GM12878 (cell line): ENCODE results near the gene TP73. TPM values are rescaled to one million over a fixed set of nuclear protein-coding genes. Genes with fewer than 3 reads are reported as not detected.

Source experiments
- ATAC-seq: fragments of 200-7000 bp; cut with Tn5 transposase; 3 replicates; pipeline ENCODE4 v1.9.1; 2020; ENCODE audit warnings: mild to moderate bottlenecking, moderate library complexity
- BruUV-seq: library from RNA; stranded (reverse); fragments of 400-500 nt; replicated peaks from 2 replicates; lab custom pipeline; 2021; lab: Mats Ljungman, UMichigan
- CTCF ChIA-PET: fragments of 300-600 bp; sonication (Branson Sonifier 250); formaldehyde crosslinking; extraction: SDS; loops from one replicate; lab custom pipeline; 2021; ENCODE audit warnings: inconsistent platforms; lab: Yijun Ruan, JAX
- POLR2A ChIA-PET: fragments of 350-600 bp; formaldehyde crosslinking; extraction: SDS; loops from one replicate; lab custom pipeline; 2021; ENCODE audit warnings: inconsistent platforms; lab: Charles Lee
- RAD21 ChIA-PET: fragments of 300-600 bp; sonication (Branson Sonifier 250); formaldehyde crosslinking; loops from one replicate; lab custom pipeline; 2023; ENCODE audit warnings: antibody characterized with exemption; ENCODE audit not compliant: unreplicated experiment; lab: Charles Lee
- SMC1A ChIA-PET: fragments of 300-600 bp; sonication (Branson Sonifier 250); formaldehyde crosslinking; loops from one replicate; lab custom pipeline; 2023; ENCODE audit not compliant: unreplicated experiment, uncharacterized antibody; lab: Charles Lee
- DNase-seq: peaks from one replicate; pipeline ENCODE4 v3.0.0-alpha.2; 2011; ENCODE audit warnings: low read depth, low spot score
- FAIRE-seq: peaks from 3 replicates; lab custom pipeline; 2011; peaks lifted over from hg19 to GRCh38; lab: Jason Lieb, UNC
- H2AFZ ChIP-seq: 2 replicates; pipeline ENCODE4 v1.6.0; 2011; ENCODE audit warnings: low read depth, low read length, control low read depth; ENCODE audit not compliant: control insufficient read depth
- H3K27ac ChIP-seq: 2 replicates; pipeline ENCODE4 v1.5.1; 2011; ENCODE audit warnings: control low read depth; ENCODE audit not compliant: control insufficient read depth, insufficient read depth
- H3K27me3 ChIP-seq, 2 experiments: replicated peaks in 1 of 2; 2 replicates each; pipeline versions ENCODE4 v1.6.0 to v1.6.1; 2011; ENCODE audit warnings: low read length in 1 of 2; ENCODE audit not compliant: control insufficient read depth in 2 of 2, insufficient read depth in 2 of 2
- H3K36me3 ChIP-seq, 2 experiments: 2 replicates each; pipeline ENCODE4 v1.5.1; 2011; ENCODE audit warnings: low read length in 1 of 2; ENCODE audit not compliant: control insufficient read depth in 2 of 2, insufficient read depth in 2 of 2
- H3K4me1 ChIP-seq: 2 replicates; pipeline ENCODE4 v1.6.1; 2011; ENCODE audit warnings: mild to moderate bottlenecking, low read length, moderate library complexity, mixed read lengths; ENCODE audit not compliant: control insufficient read depth, insufficient read depth
- H3K4me2 ChIP-seq: 2 replicates; pipeline ENCODE4 v1.6.0; 2011; ENCODE audit warnings: control low read depth; ENCODE audit not compliant: control insufficient read depth, insufficient read depth
- H3K4me3 ChIP-seq: fragments of 200-600 bp; sonication (generic); 2 replicates; pipeline ENCODE4 v1.5.1; 2016
- H3K79me2 ChIP-seq: 2 replicates; pipeline ENCODE4 v1.6.0; 2011; ENCODE audit warnings: low read length; ENCODE audit not compliant: control insufficient read depth, insufficient read depth
- H3K9ac ChIP-seq: 2 replicates; pipeline ENCODE4 v1.8.0; 2011; ENCODE audit warnings: low read length, control low read depth, mixed read lengths; ENCODE audit not compliant: control insufficient read depth, insufficient read depth
- H3K9me3 ChIP-seq: replicated peaks from 3 replicates; pipeline ENCODE4 v1.5.1; 2011; ENCODE audit warnings: mild to moderate bottlenecking, low read length; ENCODE audit not compliant: control insufficient read depth, insufficient read depth
- H4K20me1 ChIP-seq: 2 replicates; pipeline ENCODE4 v1.6.0; 2011; ENCODE audit not compliant: control insufficient read depth, insufficient read depth
- CBX5 ChIP-seq: sonication (generic); IDR thresholded peaks from 2 replicates; pipeline ENCODE4 v1.6.1; 2016; ENCODE audit warnings: low read depth, moderate library complexity, mild to moderate bottlenecking, inconsistent platforms
- DPF2 ChIP-seq: fragments of 450-650 bp; IDR thresholded peaks from 2 replicates; pipeline ENCODE4 v1.6.1; 2017; ENCODE audit warnings: mild to moderate bottlenecking
- NBN ChIP-seq: fragments of 450-650 bp; IDR thresholded peaks from 2 replicates; pipeline ENCODE4 v1.6.1; 2016
- NFYA ChIP-seq: IDR thresholded peaks from 2 replicates; pipeline ENCODE4 v1.6.1; 2011; ENCODE audit warnings: low read depth, mild to moderate bottlenecking, low read length, improper control_type of control experiment, borderline replicate concordance
- PKNOX1 ChIP-seq: fragments of 450-650 bp; IDR thresholded peaks from 2 replicates; pipeline ENCODE4 v1.6.1; 2016; ENCODE audit warnings: mild to moderate bottlenecking
- SMAD5 ChIP-seq: IDR thresholded peaks from 2 replicates; pipeline ENCODE4 v1.6.1; 2016; ENCODE audit warnings: antibody characterized with exemption, low read depth
- SP1 ChIP-seq: IDR thresholded peaks from one replicate; pipeline ENCODE4 v1.6.1; 2011; ENCODE audit warnings: low read depth, low read length
- STAT1 ChIP-seq: fragments of 450-650 bp; conservative IDR thresholded peaks from 2 replicates; pipeline ENCODE4 v1.6.1; 2014; ENCODE audit warnings: antibody characterized with exemption, mild to moderate bottlenecking
- ZBTB4 ChIP-seq: fragments of 450-650 bp; formaldehyde crosslinking; IDR thresholded peaks from 2 replicates; pipeline ENCODE4 v1.4.0; 2022; ENCODE audit warnings: mild to moderate bottlenecking, moderate library complexity
- ZNF217 ChIP-seq: fragments of 450-650 bp; IDR thresholded peaks from 2 replicates; pipeline ENCODE4 v1.6.1; 2017; ENCODE audit warnings: antibody characterized with exemption, mild to moderate bottlenecking
- WGBS: methylation state at CpG from one replicate; pipeline ENCODE4 v1.1.6; 2016; ENCODE audit warnings: low lambda C conversion rate; ENCODE audit not compliant: insufficient replicate concordance, insufficient coverage; ENCODE audit errors: missing lambda C conversion rate; 5-methylcytosine and 5-hydroxymethylcytosine counted together
- in situ Hi-C: fragments of 300-500 bp; cut with MboI; formaldehyde crosslinking; loops from 9 replicates; pipeline ENCODE4 v1.14.3; 2018; ENCODE audit warnings: mixed read lengths
- intact Hi-C: fragments of 100-400 bp; cut with micrococcal nuclease; formaldehyde crosslinking; loops from one replicate; pipeline ENCODE4 v1.14.2; 2022; ENCODE audit not compliant: unreplicated experiment
- polyA plus RNA-seq, 11 experiments: library from polyadenylated mRNA; depleted of rRNA in 4 of 11; unstranded in 6 of 11; stranded (reverse) in 5 of 11; fragments of >200 nt; fragmentation: Nextera tagmentation in 4 of 11; fragmentation: Illumina TruSeq in 1 of 11; extraction: Ambion mirVana in 4 of 11; extraction: Trizol in 1 of 11; gene quantifications; 1 replicate in 1 of 11; 2 replicates in 10 of 11; pipeline versions ENCODE4 v1.2.1 to v1.2.3, GENCODE V29; 2011 to 2016; ENCODE audit warnings: inconsistent platforms in 2 of 11, missing spikeins in 2 of 11, low read depth in 1 of 11
- total RNA-seq, 4 experiments: library from RNA; depleted of rRNA in 3 of 4; stranded (reverse); fragments of >200 nt in 3 of 4; fragmentation: Illumina TruSeq in 1 of 4; extraction: Trizol in 1 of 4; gene quantifications; 2 replicates each; pipeline versions ENCODE4 v1.2.1 to v1.2.3, GENCODE V29; 2013 to 2021

TP73 gene
- total and polyA plus RNA-seq, 10 of the 15 experiments (the other 5 are each of a cell fraction or from before 2014, with no cell fraction given), result 0.08 to 54.2 (median 14.9) TPM

GRCh38 chr1:3762151-3762872, 110.0 kb downstream of the TP73 start:
- Histone ChIP-seq H3K4me2 (no peak overlapping the region), H4K20me1 (no peaks in the 10 kb centered on the region), H3K36me3 (no peaks in the 10 kb centered on the region), H2AFZ (no peak overlapping the region), H3K27ac (no peak overlapping the region), H3K9ac (no peak overlapping the region), H3K27me3 (no peaks in the 10 kb centered on the region), H3K4me3 (no peak overlapping the region), H3K4me1 (no peaks in the 10 kb centered on the region), H3K9me3 (no peaks in the 10 kb centered on the region), H3K79me2 (no peaks in the 10 kb centered on the region)
- ChIA-PET CTCF (no interaction called here), RAD21 (no interaction called here), POLR2A (no interaction called here), SMC1A (no interaction called here)
- intact Hi-C loops, result no loop called here
- 49% methylated on average over 15 of the region's 15 CpGs for WGBS
- FAIRE-seq, result no peak
- in situ Hi-C loops, result no loop called here
- TF ChIP-seq NFYA (no peak), ZBTB4 (CRISPR knock-in tag) (no peak), ZNF217 (no peak), STAT1 (no peak), NBN (no peak), SMAD5 (no peak), SP1 (no peak), CBX5 (no peak), DPF2 (no peak), PKNOX1 (no peak)
- DNase-seq, result no peak
- ATAC-seq, result no peak
- no TSS peak for BruUV-seq
